Measurements from ENCODE around the gene CLK2. TPM values are rescaled to one million over a fixed set of nuclear protein-coding genes. Genes with fewer than 3 reads are reported as not detected.

CLK2 gene
- total and polyA plus RNA-seq, 2 of the 8 experiments (the other 6 are each of a cell fraction or from before 2014, with no cell fraction given), result 62.2 to 76.0 TPM

GRCh38 chr1:155308493-155309422 lies 35.5 kb upstream of the CLK2 start, which contains the start of gene FDPS (continued):
- TF ChIP-seq TAF7 (optimal IDR thresholded peaks at IDR 0.05; ENCODE audit: borderline replicate concordance, low read depth, low read length) (peak; percentile 59), TBP (IDR thresholded peaks at IDR 0.05; ENCODE audit: low read depth, low read length) (peak; percentile 89), GTF2F1 (IDR thresholded peaks at IDR 0.05; ENCODE audit: borderline replicate concordance, low read depth, low read length) (peak; percentile 50; the same call in 1 of the 2 replicates), KDM1A (IDR thresholded peaks at IDR 0.05; ENCODE audit: borderline replicate concordance, low read length) (no peak), SP4 (IDR thresholded peaks at IDR 0.05; ENCODE audit: low read length) (peak; percentile 54; the same call in 1 of the 2 replicates), RXRA (IDR thresholded peaks at IDR 0.05; ENCODE audit: insufficient read depth, low read depth, low read length) (no peak), TAF1 (IDR thresholded peaks at IDR 0.05; ENCODE audit: low read depth, low read length) (peak; percentile 91), USF2 (IDR thresholded peaks at IDR 0.05; ENCODE audit: low read length) (peak; percentile 72), NRF1 (IDR thresholded peaks at IDR 0.05; ENCODE audit: low read depth, low read length) (no peak), HDAC6 (IDR thresholded peaks at IDR 0.05; ENCODE audit: low read depth, low read length) (no peak), E2F6 (IDR thresholded peaks at IDR 0.05) (peak; percentile 78), TEAD4 (IDR thresholded peaks at IDR 0.05; ENCODE audit: low read depth, low read length) (0 out of 2 replicates have a peak, but pooled peaks have one; percentile 4), PHF8 (conservative IDR thresholded peaks at IDR 0.05; ENCODE audit: low read depth, low read length) (peak; percentile 66), NANOG (IDR thresholded peaks at IDR 0.05; ENCODE audit: insufficient read depth, low read depth, low read length, poor library complexity, severe bottlenecking) (no peak), MAX (IDR thresholded peaks at IDR 0.05) (peak; percentile 82), SIRT6 (IDR thresholded peaks at IDR 0.05; ENCODE audit: low read length) (no peak), ATF3 (IDR thresholded peaks at IDR 0.05; ENCODE audit: insufficient read depth, low read depth, low read length) (0 out of 2 replicates have a peak, but pooled peaks have one; percentile 24), RAD21 (IDR thresholded peaks at IDR 0.05 in 1 of 2, conservative IDR thresholded peaks at IDR 0.05 in 1 of 2; ENCODE audit: low read depth in 2 of 2, low read length in 2 of 2) (0 out of 4 replicates have a peak, but pooled peaks of 1 of the 2 experiments have one; percentile 6), RFX5 (IDR thresholded peaks at IDR 0.05; ENCODE audit: borderline replicate concordance, low read depth, low read length) (no peak), YY1 (IDR thresholded peaks at IDR 0.05; ENCODE audit: low read depth, low read length) (peak; percentile 28; the same call in 1 of the 2 replicates)

All from H1 (cell line).